IMR-90 (cell line): ENCODE measurements around the gene LBP. TPM values are rescaled to one million over a fixed set of nuclear protein-coding genes. Genes with fewer than 3 reads are reported as not detected.

ENCODE experiments used
- ATAC-seq: fragments of 200-7000 bp; cut with Tn5 transposase; 2 replicates; pipeline ENCODE4 v1.9.1; 2020; ENCODE audit warnings: low read depth, mild to moderate bottlenecking, moderate library complexity
- BruUV-seq: library from RNA; stranded (reverse); fragments of 400-500 nt; replicated peaks from 2 replicates; lab custom pipeline; 2021; lab: Mats Ljungman, UMichigan
- CTCF ChIA-PET: fragments of 300-600 bp; formaldehyde crosslinking; extraction: SDS; loops from one replicate; lab custom pipeline; 2021; ENCODE audit warnings: antibody characterized with exemption; lab: Yijun Ruan, JAX
- POLR2A ChIA-PET: fragments of 300-600 bp; sonication (Branson Sonifier 250); formaldehyde crosslinking; loops from one replicate; lab custom pipeline; 2022; ENCODE audit warnings: antibody characterized with exemption; ENCODE audit not compliant: unreplicated experiment; lab: Charles Lee
- DNase-seq: peaks from one replicate; pipeline ENCODE4 v3.0.0; 2013
- H2AFZ ChIP-seq: replicated peaks from 2 replicates; pipeline ENCODE3; 2013; ENCODE audit warnings: low read length, mild to moderate bottlenecking; ENCODE audit not compliant: poor library complexity
- H2AK5ac ChIP-seq: 2 replicates; pipeline ENCODE4 v1.6.1; 2013; ENCODE audit warnings: low read depth, low read length, inconsistent platforms
- H2AK9ac ChIP-seq: replicated peaks from 2 replicates; pipeline ENCODE3; 2013; ENCODE audit warnings: mild to moderate bottlenecking, low read depth, low read length, moderate library complexity; ENCODE audit not compliant: poor library complexity
- H2BK120ac ChIP-seq: 2 replicates; pipeline ENCODE4 v1.6.1; 2013; ENCODE audit warnings: low read depth, low read length, inconsistent platforms
- H2BK15ac ChIP-seq: 3 replicates; pipeline ENCODE4 v1.6.1; 2013; ENCODE audit warnings: low read depth, low read length, inconsistent platforms
- H2BK20ac ChIP-seq: 2 replicates; pipeline ENCODE4 v1.6.1; 2013; ENCODE audit warnings: low read depth, mild to moderate bottlenecking, inconsistent platforms, low read length, moderate library complexity
- H2BK5ac ChIP-seq: 2 replicates; pipeline ENCODE4 v1.6.1; 2013; ENCODE audit warnings: mild to moderate bottlenecking, low read depth, low read length, inconsistent platforms; ENCODE audit not compliant: poor library complexity, severe bottlenecking
- H3K14ac ChIP-seq: replicated peaks from 2 replicates; pipeline ENCODE4 v1.6.1; 2013; ENCODE audit warnings: low read depth, low read length, inconsistent platforms
- H3K18ac ChIP-seq: 2 replicates; pipeline ENCODE4 v1.6.1; 2013; ENCODE audit warnings: low read depth, low read length, control low read depth
- H3K23ac ChIP-seq: 2 replicates; pipeline ENCODE4 v1.6.1; 2013; ENCODE audit warnings: low read depth, low read length, inconsistent platforms
- H3K27ac ChIP-seq: 2 replicates; pipeline ENCODE4 v1.5.1; 2013; ENCODE audit warnings: mild to moderate bottlenecking, control low read depth, low read length; ENCODE audit not compliant: insufficient read depth
- H3K27me3 ChIP-seq: 2 replicates; pipeline ENCODE4 v1.6.1; 2013; ENCODE audit warnings: low read length; ENCODE audit not compliant: control insufficient read depth, insufficient read depth
- H3K36me3 ChIP-seq: 2 replicates; pipeline ENCODE4 v1.6.1; 2013; ENCODE audit warnings: low read length, mixed read lengths; ENCODE audit not compliant: control insufficient read depth, insufficient read depth
- H3K4ac ChIP-seq: 2 replicates; pipeline ENCODE4 v1.6.1; 2013; ENCODE audit warnings: low read depth, low read length, inconsistent platforms
- H3K4me1 ChIP-seq: 2 replicates; pipeline ENCODE4 v1.6.1; 2013; ENCODE audit warnings: low read length, mixed read lengths; ENCODE audit not compliant: control insufficient read depth, insufficient read depth
- H3K4me2 ChIP-seq: 2 replicates; pipeline ENCODE4 v1.6.1; 2013; ENCODE audit warnings: low read depth, mild to moderate bottlenecking, control low read depth, low read length, moderate library complexity
- H3K4me3 ChIP-seq: 2 replicates; pipeline ENCODE4 v1.5.1; 2013; ENCODE audit warnings: low read depth, mild to moderate bottlenecking, control low read depth, low read length, moderate library complexity; ENCODE audit not compliant: insufficient read depth
- H3K56ac ChIP-seq: 2 replicates; pipeline ENCODE4 v1.6.1; 2013; ENCODE audit warnings: low read length, inconsistent platforms; ENCODE audit not compliant: insufficient read depth; ENCODE audit errors: extremely low read depth
- H3K79me1 ChIP-seq, 2 experiments: 2 replicates each; pipeline ENCODE4 v1.6.1; 2013; ENCODE audit warnings: low read length in 2 of 2, inconsistent platforms in 1 of 2, low read depth in 1 of 2
- H3K9ac ChIP-seq: 2 replicates; pipeline ENCODE4 v1.6.1; 2013; ENCODE audit warnings: low read depth, low read length, control low read depth
- H3K9me1 ChIP-seq: 2 replicates; pipeline ENCODE4 v1.6.1; 2013; ENCODE audit warnings: low read length, inconsistent platforms; ENCODE audit not compliant: insufficient read depth
- H3K9me3 ChIP-seq: 2 replicates; pipeline ENCODE4 v1.6.1; 2013; ENCODE audit warnings: low read length; ENCODE audit not compliant: control insufficient read depth, insufficient read depth
- H4K20me1 ChIP-seq: 2 replicates; pipeline ENCODE4 v1.6.1; 2013; ENCODE audit warnings: low read length, inconsistent platforms; ENCODE audit not compliant: insufficient read depth
- H4K5ac ChIP-seq: 2 replicates; pipeline ENCODE4 v1.6.1; 2013; ENCODE audit warnings: mild to moderate bottlenecking, low read depth, low read length, control low read depth
- H4K8ac ChIP-seq, 2 experiments: 2 replicates each; pipeline ENCODE4 v1.6.1; 2013; ENCODE audit warnings: low read depth in 2 of 2, low read length in 2 of 2, control low read depth in 1 of 2, inconsistent platforms in 1 of 2
- H4K91ac ChIP-seq: 2 replicates; pipeline ENCODE4 v1.6.1; 2013; ENCODE audit warnings: low read depth, low read length, inconsistent platforms; ENCODE audit not compliant: insufficient read depth
- MAFK ChIP-seq: IDR thresholded peaks from 2 replicates; pipeline ENCODE4 v1.6.1; 2012; ENCODE audit warnings: low read depth, low read length, improper control_type of control experiment
- WGBS, 2 experiments: methylation state at CpG; one replicate each; pipeline versions ENCODE4 v1.1.5 to v1.1.7; 2013; ENCODE audit warnings: missing lambda C conversion rate in 2 of 2; ENCODE audit not compliant: insufficient read length in 1 of 2; ENCODE audit errors: extremely low coverage in 2 of 2; 5-methylcytosine and 5-hydroxymethylcytosine counted together
- dilution Hi-C: fragments of 300-500 bp; cut with HindIII; formaldehyde crosslinking; loops from one replicate; pipeline ENCODE4 v1.14.3; 2018; ENCODE audit warnings: low sequenced_read_pairs; ENCODE audit not compliant: unreplicated experiment
- in situ Hi-C: fragments of 300-500 bp; cut with MboI; formaldehyde crosslinking; loops from 3 replicates; pipeline ENCODE4 v1.14.3; 2019; ENCODE audit warnings: low sequenced_read_pairs, inconsistent platforms, mixed read lengths
- intact Hi-C: fragments of 100-400 bp; cut with micrococcal nuclease; formaldehyde crosslinking; loops from 2 replicates; pipeline ENCODE4 v1.10.0; 2022
- polyA plus RNA-seq, 3 experiments: library from polyadenylated mRNA; depleted of rRNA; stranded (reverse); fragments of >200 nt; gene quantifications; 2 replicates each; pipeline ENCODE4 v1.2.3, GENCODE V29; 2012; ENCODE audit warnings: low replicate concordance in 1 of 3
- total RNA-seq: library from RNA; depleted of rRNA; stranded (reverse); fragments of >200 nt; gene quantifications from 2 replicates; pipeline ENCODE4 v1.2.3, GENCODE V29; 2012

The LBP gene
- total and polyA plus RNA-seq, 2 of the 4 experiments (the other 2 are of a cell fraction): not detected

- WGBS, 2 experiments: no CpG with 5 or more reads among the region's 7 CpGs
- no peak for ATAC-seq
- in situ Hi-C loops: no loop called here
Observed at GRCh38 chr20:38326309-38326708, 20.0 kb upstream of the LBP start.

More at GRCh38 chr20:38326309-38326708, 20.0 kb upstream of the LBP start:
- no peak overlapping the region for H3K27ac ChIP-seq
- no peaks in the 10 kb centered on the region for H3K9me1 ChIP-seq
- H3K9me3 ChIP-seq: peaks cover 3% of the 10 kb centered on the region; the same call in 1 of the 2 replicates
- no TSS peak for BruUV-seq
- H4K5ac ChIP-seq: no peak overlapping the region
- H2BK15ac ChIP-seq: no peak overlapping the region
- H3K4ac ChIP-seq: no peak overlapping the region
- H4K91ac ChIP-seq: no peak overlapping the region
- no peak overlapping the region for H3K56ac ChIP-seq
- H4K20me1 ChIP-seq: no peaks in the 10 kb centered on the region
- no peak overlapping the region for H2AFZ ChIP-seq
- TF ChIP-seq MAFK: no peak
- no peak overlapping the region for H2BK120ac ChIP-seq
- no peak overlapping the region for H3K9ac ChIP-seq
- no peak overlapping the region for H3K4me2 ChIP-seq
- no peak overlapping the region for H2BK20ac ChIP-seq
- no peaks in the 10 kb centered on the region for H3K79me1 ChIP-seq
- POLR2A ChIA-PET: no interaction called here
- CTCF ChIA-PET: no interaction called here
- H3K18ac ChIP-seq: no peak overlapping the region
- DNase-seq: no peak
- no peak overlapping the region for H3K23ac ChIP-seq
- H2AK9ac ChIP-seq: no peak overlapping the region
- no peaks in the 10 kb centered on the region for H3K4me1 ChIP-seq
- H3K27me3 ChIP-seq: peaks cover 44% of the 10 kb centered on the region
- H3K4me3 ChIP-seq: no peak overlapping the region
- no peaks in the 10 kb centered on the region for H3K36me3 ChIP-seq
- intact Hi-C loops: loop anchor here (10.0 kb wide), 1 partner anchor 422 kb away; the partner anchor contains the start of gene VSTM2L
- H2BK5ac ChIP-seq: no peak overlapping the region
- H4K8ac ChIP-seq: no peak overlapping the region
- H2AK5ac ChIP-seq: no peak overlapping the region
- no peak overlapping the region for H3K14ac ChIP-seq
- dilution Hi-C loops: no loop called here
